K562 (cell line): Measurements from ENCODE around the gene PHTF2. TPM values are rescaled to one million over a fixed set of nuclear protein-coding genes. Genes with fewer than 3 reads are reported as not detected.

ENCODE experiments used
- BRD9 ChIP-seq: fragments of 450-650 bp; IDR thresholded peaks from 2 replicates; pipeline ENCODE4 v1.6.1; 2018; ENCODE audit warnings: low read depth; ENCODE audit not compliant: partially characterized antibody
- CCNT2 ChIP-seq: IDR thresholded peaks from 2 replicates; pipeline ENCODE4 v1.6.1; 2011; ENCODE audit warnings: borderline replicate concordance, low read depth, mild to moderate bottlenecking, moderate library complexity, mixed read lengths, low read length; ENCODE audit not compliant: insufficient read length; ENCODE audit errors: extremely low read depth
- GTF2A2 ChIP-seq: IDR thresholded peaks from 2 replicates; pipeline ENCODE4 v1.6.1; 2016; ENCODE audit warnings: mild to moderate bottlenecking, missing genetic modification characterization, missing compliant biosample characterization
- HDAC6 ChIP-seq: IDR thresholded peaks from 2 replicates; pipeline ENCODE4 v1.6.1; 2012; ENCODE audit warnings: low read depth, mild to moderate bottlenecking, control low read depth, inconsistent platforms, low read length, moderate library complexity
- IRF1 ChIP-seq: sonication (generic); formaldehyde crosslinking; IDR thresholded peaks from 2 replicates; pipeline ENCODE4 v1.8.0; 2022; ENCODE audit warnings: missing genetic modification reagents, mild to moderate bottlenecking, borderline replicate concordance
- KHSRP ChIP-seq: fragments of 450-650 bp; IDR thresholded peaks from 2 replicates; pipeline ENCODE4 v1.6.1; 2017
- MAFF ChIP-seq: IDR thresholded peaks from 2 replicates; pipeline ENCODE4 v1.6.1; 2012; ENCODE audit warnings: low read length, improper control_type of control experiment
- MAFG ChIP-seq: fragments of 450-650 bp; conservative IDR thresholded peaks from 2 replicates; pipeline ENCODE4 v1.6.1; 2016; ENCODE audit warnings: missing genetic modification characterization, missing compliant biosample characterization
- PRDM10 ChIP-seq: fragments of 450-650 bp; IDR thresholded peaks from 2 replicates; pipeline ENCODE4 v1.6.1; 2018; ENCODE audit not compliant: partially characterized antibody
- PURB ChIP-seq: sonication (generic); formaldehyde crosslinking; IDR thresholded peaks from 2 replicates; pipeline ENCODE4 v1.9.0; 2021; ENCODE audit warnings: low read depth, mild to moderate bottlenecking, missing genetic modification reagents
- RCOR1 ChIP-seq, 2 experiments: IDR thresholded peaks; 2 replicates each; pipeline ENCODE4 v1.6.1; 2012; ENCODE audit warnings: low read depth in 2 of 2, low read length in 2 of 2, borderline replicate concordance in 1 of 2, improper control_type of control experiment in 1 of 2
- SMAD3 ChIP-seq: fragments of 450-650 bp; formaldehyde crosslinking; conservative IDR thresholded peaks from 2 replicates; pipeline ENCODE4 v1.4.0; 2020; ENCODE audit warnings: mild to moderate bottlenecking
- TGIF2 ChIP-seq: sonication (generic); formaldehyde crosslinking; IDR thresholded peaks from 2 replicates; pipeline ENCODE4 v1.8.1; 2022; ENCODE audit warnings: mild to moderate bottlenecking, missing genetic modification reagents, moderate library complexity
- TRIM24 ChIP-seq, 2 experiments: fragments of 450-650 bp; IDR thresholded peaks; 2 replicates each; pipeline ENCODE4 v1.6.1; 2016
- TRIM25 ChIP-seq: fragments of 450-650 bp; IDR thresholded peaks from 2 replicates; pipeline ENCODE4 v1.7.0; 2016; ENCODE audit warnings: borderline replicate concordance
- ZNF175 ChIP-seq: fragments of 200-800 bp; sonication (Bioruptor generic); IDR thresholded peaks from 2 replicates; pipeline ENCODE4 v1.6.1; 2016; ENCODE audit warnings: low read depth, mild to moderate bottlenecking, missing genetic modification characterization, missing compliant biosample characterization
- ZNF24 ChIP-seq: fragments of 450-650 bp; IDR thresholded peaks from 2 replicates; pipeline ENCODE4 v1.6.1; 2016
- ZNF347 ChIP-seq: fragments of 450-650 bp; formaldehyde crosslinking; IDR thresholded peaks from 2 replicates; pipeline ENCODE4 v1.4.0; 2020; ENCODE audit warnings: low read depth, mild to moderate bottlenecking, moderate library complexity
- polyA plus RNA-seq, 8 experiments: library from polyadenylated mRNA; depleted of rRNA in 4 of 8; stranded (reverse) in 5 of 8; unstranded in 3 of 8; fragments of >200 nt; fragmentation: Nextera tagmentation in 2 of 8; fragmentation: Illumina TruSeq in 1 of 8; extraction: Ambion mirVana in 2 of 8; extraction: Trizol in 1 of 8; gene quantifications; 2 replicates each; pipeline versions ENCODE4 v1.2.1 to v1.2.3, GENCODE V29; 2011 to 2014; ENCODE audit warnings: inconsistent platforms in 1 of 8, missing spikeins in 1 of 8
- total RNA-seq, 7 experiments: library from RNA; depleted of rRNA in 6 of 7; stranded (reverse); fragments of >200 nt in 6 of 7; fragmentation: Illumina TruSeq in 2 of 7; extraction: Trizol in 2 of 7; gene quantifications; 2 replicates each; pipeline versions ENCODE4 v1.2.1 to v1.2.3, GENCODE V29; 2011 to 2021; ENCODE audit warnings: low replicate concordance in 1 of 7
- TF ChIP-seq, protein P1 (sequence below): sonication (generic); formaldehyde crosslinking; IDR thresholded peaks from 2 replicates; pipeline ENCODE4 v1.8.1; 2023; ENCODE audit warnings: mild to moderate bottlenecking, missing genetic modification reagents, moderate library complexity
- TF ChIP-seq, protein P2 (sequence below): sonication (generic); formaldehyde crosslinking; IDR thresholded peaks from 2 replicates; pipeline ENCODE4 v1.8.0; 2022; ENCODE audit warnings: mild to moderate bottlenecking, low read depth, missing genetic modification reagents

Gene PHTF2
- total and polyA plus RNA-seq, 9 of the 15 experiments (the other 6 are each of a cell fraction or from before 2014, with no cell fraction given), result 17.9 to 43.6 (median 25.4) TPM

DNA sequence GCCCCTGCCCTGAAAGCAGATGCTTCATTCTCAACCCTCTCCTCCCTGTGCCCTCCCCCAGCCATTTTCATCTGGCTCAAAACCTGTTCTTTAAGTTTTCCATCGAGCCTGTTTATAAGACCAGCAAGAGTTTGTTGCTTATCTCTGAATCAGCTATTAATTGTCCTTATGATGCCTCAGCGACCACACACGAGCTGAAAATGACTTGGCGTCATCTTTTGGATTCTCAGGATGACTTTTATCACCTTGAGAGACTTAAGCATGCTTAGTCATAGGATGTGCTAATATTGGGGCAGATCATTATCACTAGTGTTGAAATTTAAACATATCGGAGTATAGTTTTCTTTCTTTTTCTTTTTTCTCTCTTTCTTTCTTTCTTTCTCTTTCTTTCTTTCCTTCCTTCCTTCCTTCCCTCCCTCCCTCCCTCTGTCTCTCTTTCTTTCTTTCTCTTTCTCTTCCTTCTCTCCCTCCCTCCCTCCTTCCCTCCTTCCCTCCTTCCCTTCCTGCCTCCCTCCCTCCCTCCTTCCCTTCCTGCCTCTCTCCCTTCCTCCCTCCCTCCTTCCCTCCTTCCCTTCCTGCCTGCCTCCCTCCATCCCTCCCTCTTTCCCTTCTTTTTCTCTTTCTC, 184.5 kb downstream of the PHTF2 start (continued):
- TF ChIP-seq, protein P1, sequence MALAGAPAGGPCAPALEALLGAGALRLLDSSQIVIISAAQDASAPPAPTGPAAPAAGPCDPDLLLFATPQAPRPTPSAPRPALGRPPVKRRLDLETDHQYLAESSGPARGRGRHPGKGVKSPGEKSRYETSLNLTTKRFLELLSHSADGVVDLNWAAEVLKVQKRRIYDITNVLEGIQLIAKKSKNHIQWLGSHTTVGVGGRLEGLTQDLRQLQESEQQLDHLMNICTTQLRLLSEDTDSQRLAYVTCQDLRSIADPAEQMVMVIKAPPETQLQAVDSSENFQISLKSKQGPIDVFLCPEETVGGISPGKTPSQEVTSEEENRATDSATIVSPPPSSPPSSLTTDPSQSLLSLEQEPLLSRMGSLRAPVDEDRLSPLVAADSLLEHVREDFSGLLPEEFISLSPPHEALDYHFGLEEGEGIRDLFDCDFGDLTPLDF, result no peak
- TF ChIP-seq PURB (no peak), BRD9 (no peak), IRF1 (CRISPR knock-in tag) (no peak), TRIM24 (IDR thresholded peaks at IDR 0.05) (peak; percentile 29 to 64; a peak in 1 of 4 replicates), SMAD3 (CRISPR knock-in tag) (no peak), HDAC6 (no peak), ZNF175 (CRISPR knock-in tag) (no peak), MAFG (tag) (peak; percentile 81), RCOR1 (IDR thresholded peaks at IDR 0.05; ENCODE audit: borderline replicate concordance in 1 of 2, low read depth in 2 of 2, low read length in 2 of 2) (0 out of 4 replicates have a peak, but pooled peaks of 1 of the 2 experiments have one; percentile 43), ZNF347 (no peak), PRDM10 (peak; percentile 27), ZNF24 (no peak), CCNT2 (no peak), TRIM25 (no peak), KHSRP (no peak), GTF2A2 (no peak), MAFF (no peak), TGIF2 (no peak)
- TF ChIP-seq, protein P2, sequence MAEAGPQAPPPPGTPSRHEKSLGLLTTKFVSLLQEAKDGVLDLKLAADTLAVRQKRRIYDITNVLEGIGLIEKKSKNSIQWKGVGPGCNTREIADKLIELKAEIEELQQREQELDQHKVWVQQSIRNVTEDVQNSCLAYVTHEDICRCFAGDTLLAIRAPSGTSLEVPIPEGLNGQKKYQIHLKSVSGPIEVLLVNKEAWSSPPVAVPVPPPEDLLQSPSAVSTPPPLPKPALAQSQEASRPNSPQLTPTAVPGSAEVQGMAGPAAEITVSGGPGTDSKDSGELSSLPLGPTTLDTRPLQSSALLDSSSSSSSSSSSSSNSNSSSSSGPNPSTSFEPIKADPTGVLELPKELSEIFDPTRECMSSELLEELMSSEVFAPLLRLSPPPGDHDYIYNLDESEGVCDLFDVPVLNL (CRISPR knock-in tag), result no peak
